Upper lobe of left lung (tissue), 6 donors: ENCODE measurements around the gene DVL2. TPM values are rescaled to one million over a fixed set of nuclear protein-coding genes. Genes with fewer than 3 reads are reported as not detected.
A peak's percentile ranks its signal among the peaks of the same experiment; 100 is the strongest.

Experiments used
- ATAC-seq, 2 donors: fragments of 200-7000 bp; cut with Tn5 transposase; one replicate each; pipeline ENCODE4 v1.9.1; 2022; ENCODE audit warnings: mild to moderate bottlenecking in 2 of 2, moderate library complexity in 2 of 2; ENCODE audit not compliant: low FRiP score in 2 of 2
- DNase-seq, 2 donors: peaks; one replicate each; pipeline ENCODE4 v3.0.0-alpha.2; 2019 to 2020
- H3K27ac ChIP-seq, 4 donors: fragments of 200-600 bp; sonication (generic); one replicate each; pipeline ENCODE4 v1.5.1; 2016 to 2019
- H3K27me3 ChIP-seq, 4 donors: fragments of 200-600 bp; sonication (generic); one replicate each; pipeline ENCODE4 v1.5.1; 2017 to 2019
- H3K36me3 ChIP-seq, 4 donors: fragments of 200-600 bp; sonication (generic); one replicate each; pipeline ENCODE4 v1.5.1; 2016 to 2019
- H3K4me1 ChIP-seq, 4 donors: fragments of 200-600 bp; sonication (generic); one replicate each; pipeline ENCODE4 v1.5.1; 2018 to 2019
- H3K4me3 ChIP-seq, 4 donors: fragments of 200-600 bp; sonication (generic); one replicate each; pipeline ENCODE4 v1.5.1; 2017 to 2019; ENCODE audit warnings: mild to moderate bottlenecking in 2 of 4, moderate library complexity in 1 of 4
- H3K9me3 ChIP-seq, 4 donors: fragments of 200-600 bp; sonication (generic); one replicate each; pipeline ENCODE4 v1.5.1; 2018 to 2019
- EP300 ChIP-seq, 4 donors: sonication (generic); formaldehyde crosslinking; IDR thresholded peaks; one replicate each; pipeline ENCODE4 v1.5.1; 2017; ENCODE audit warnings: antibody characterized with exemption in 4 of 4, control low read depth in 2 of 4
- POLR2A ChIP-seq, 4 donors: fragments of 450-650 bp; IDR thresholded peaks; one replicate each; pipeline ENCODE4 v1.5.1; 2016 to 2017; ENCODE audit warnings: antibody characterized with exemption in 4 of 4, mild to moderate bottlenecking in 2 of 4
- POLR2AphosphoS5 ChIP-seq, 2 donors: sonication (generic); formaldehyde crosslinking; IDR thresholded peaks; one replicate each; pipeline ENCODE4 v1.5.1; 2017; ENCODE audit warnings: antibody characterized with exemption in 2 of 2
- WGBS, 2 donors: methylation state at CpG; one replicate each; pipeline ENCODE4 v1.1.5; 2017 to 2018; 5-methylcytosine and 5-hydroxymethylcytosine counted together
- total RNA-seq, 6 donors: library from RNA; depleted of rRNA in 4 of 6; stranded (reverse); fragments of >200 nt in 4 of 6; gene quantifications; one replicate each; pipeline versions ENCODE4 v1.1.0 to v1.2.1, GENCODE V29; 2016 to 2021
- TF ChIP-seq, protein P1 (sequence below), 6 experiments: fragments of 450-650 bp in 4 of 6; fragments of 200-600 bp in 2 of 6; sonication (generic) in 2 of 6; IDR thresholded peaks; one replicate each; pipeline ENCODE4 v1.5.1; 2016 to 2019; ENCODE audit warnings: antibody characterized with exemption in 6 of 6
- donor health status: DM: no; HTN: no; CAD: no; lungs with moderate emphysema.
- donor health status: DM: no; HTN: yes; CAD: no; lungs with severe emphysema.

The DVL2 gene
- total RNA-seq, 6 donors from 2014 or later, result 40.4 to 70.2 (median 42.4) TPM

DNA sequence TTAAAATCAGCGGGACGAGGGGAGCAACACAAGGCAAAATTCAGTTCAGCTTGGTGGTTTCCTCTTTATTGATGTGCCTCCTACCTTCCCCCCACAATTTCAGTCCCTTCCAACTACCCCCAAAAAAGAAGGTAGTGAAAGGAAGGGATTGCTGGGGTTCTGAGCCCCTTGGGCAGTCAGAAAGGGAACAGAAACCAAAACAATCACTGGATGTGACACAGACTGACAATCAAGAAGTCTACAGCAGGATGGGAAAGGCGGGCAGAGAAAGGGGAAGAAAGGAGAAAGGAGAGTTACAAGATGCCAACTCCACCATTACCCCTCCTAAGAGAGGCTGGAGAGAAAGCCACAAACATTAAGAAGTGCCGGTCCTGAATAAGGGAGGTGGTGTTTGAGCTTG lies 6.1 kb upstream of the DVL2 start:
- DNase-seq, result no peak
- H3K36me3 ChIP-seq, result peaks cover 0 to 43% (median 34%) of the 10 kb centered on the region in 4 donors
- no peaks in the 10 kb centered on the region for H3K27me3 ChIP-seq
- WGBS, 2 donors, result 58% methylated on average over 4 of the region's 4 CpGs
- peaks cover 23 to 46% (median 35%) of the 10 kb centered on the region in 4 donors for H3K4me1 ChIP-seq
- peak overlapping the region; percentile 92 to 100 (median 97) for H3K27ac ChIP-seq
- TF ChIP-seq EP300 (IDR thresholded peaks at IDR 0.05) (no peak), POLR2A (IDR thresholded peaks at IDR 0.05) (no peak), POLR2AphosphoS5 (IDR thresholded peaks at IDR 0.05) (no peak)
- TF ChIP-seq, protein P1, sequence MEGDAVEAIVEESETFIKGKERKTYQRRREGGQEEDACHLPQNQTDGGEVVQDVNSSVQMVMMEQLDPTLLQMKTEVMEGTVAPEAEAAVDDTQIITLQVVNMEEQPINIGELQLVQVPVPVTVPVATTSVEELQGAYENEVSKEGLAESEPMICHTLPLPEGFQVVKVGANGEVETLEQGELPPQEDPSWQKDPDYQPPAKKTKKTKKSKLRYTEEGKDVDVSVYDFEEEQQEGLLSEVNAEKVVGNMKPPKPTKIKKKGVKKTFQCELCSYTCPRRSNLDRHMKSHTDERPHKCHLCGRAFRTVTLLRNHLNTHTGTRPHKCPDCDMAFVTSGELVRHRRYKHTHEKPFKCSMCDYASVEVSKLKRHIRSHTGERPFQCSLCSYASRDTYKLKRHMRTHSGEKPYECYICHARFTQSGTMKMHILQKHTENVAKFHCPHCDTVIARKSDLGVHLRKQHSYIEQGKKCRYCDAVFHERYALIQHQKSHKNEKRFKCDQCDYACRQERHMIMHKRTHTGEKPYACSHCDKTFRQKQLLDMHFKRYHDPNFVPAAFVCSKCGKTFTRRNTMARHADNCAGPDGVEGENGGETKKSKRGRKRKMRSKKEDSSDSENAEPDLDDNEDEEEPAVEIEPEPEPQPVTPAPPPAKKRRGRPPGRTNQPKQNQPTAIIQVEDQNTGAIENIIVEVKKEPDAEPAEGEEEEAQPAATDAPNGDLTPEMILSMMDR (IDR thresholded peaks at IDR 0.05), result no peak
- ATAC-seq, result no peak
- H3K9me3 ChIP-seq, result no peaks in the 10 kb centered on the region
- peak overlapping the region in 2 of 4 donors; percentile 85 to 99 for H3K4me3 ChIP-seq

DNA sequence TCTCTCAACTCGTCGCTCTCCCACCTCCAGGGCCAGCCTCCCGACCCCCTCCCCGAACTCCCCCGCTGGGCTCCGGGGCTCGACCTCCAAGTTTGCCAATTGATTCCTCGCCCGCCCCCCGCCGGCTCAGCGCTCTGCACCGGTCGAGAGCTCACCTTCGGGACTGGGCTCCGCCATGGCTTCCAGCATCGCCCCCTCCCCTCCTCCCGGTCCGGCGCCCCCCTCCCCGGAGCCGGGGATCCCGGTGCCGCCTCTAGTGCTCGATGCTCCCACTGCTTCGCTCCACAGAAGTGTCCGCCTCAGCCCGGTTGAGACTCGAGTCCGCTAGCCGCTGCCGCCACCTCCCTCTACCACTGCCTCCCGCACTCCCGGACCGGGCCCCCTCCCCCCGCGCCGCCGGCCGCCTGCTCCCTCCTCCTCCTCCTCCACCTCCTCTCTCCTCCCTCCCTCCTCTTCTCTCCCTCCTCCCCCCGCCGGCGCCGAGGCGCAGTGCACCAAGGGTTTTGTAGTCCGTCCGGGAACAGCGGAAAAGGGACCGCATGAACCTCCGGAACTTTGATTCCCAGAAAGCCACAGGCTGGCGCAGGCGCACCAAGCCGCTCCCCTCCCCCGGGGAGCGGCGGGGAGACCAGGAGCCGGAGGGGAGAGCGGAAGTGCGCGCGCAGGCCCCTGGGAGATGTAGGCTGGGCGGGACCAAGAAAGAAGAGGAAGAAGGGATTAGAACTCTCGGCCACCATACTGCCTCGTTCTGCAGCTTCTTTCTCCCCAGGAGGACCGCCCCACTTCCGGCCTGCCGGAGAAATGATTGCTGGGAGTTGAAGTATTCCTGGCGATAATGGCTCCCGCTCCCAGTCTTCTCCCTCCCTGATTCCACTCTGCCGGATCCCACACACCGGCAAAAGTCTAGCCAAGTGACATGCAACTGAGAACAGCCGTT lies 5.0 kb upstream of the DVL2 start, which contains the start of gene PHF23:
PHF23 (minus strand) TSS at position 367 of the 937 bp plus-strand sequence; CDS start at position 189, 178 bp downstream.
- DNase-seq (peak; percentile 99 to 100), ATAC-seq (peak; percentile 84 to 93)
- WGBS, 2 donors, result 0 to 2% methylated on average over 51 to 53 of the region's 72 CpGs
- no peaks in the 10 kb centered on the region for H3K9me3 ChIP-seq
- H3K27ac ChIP-seq, result peak within 1 kb of the TSS; percentile 96 to 100 (median 97)
- peak in 2 of 4 donors; percentile 51 to 52 for TF ChIP-seq EP300 (IDR thresholded peaks at IDR 0.05)
- peak in 2 of 4 donors; percentile 32 to 71 for TF ChIP-seq POLR2A (IDR thresholded peaks at IDR 0.05)
- TF ChIP-seq POLR2AphosphoS5 (IDR thresholded peaks at IDR 0.05), result peak; percentile 86 to 93
- TF ChIP-seq, protein P1 (IDR thresholded peaks at IDR 0.05), result peak in 4 of 6 experiments; percentile 65 to 83 (median 70)
- peaks cover 0 to 36% (median 27%) of the 10 kb centered on the region in 4 donors for H3K36me3 ChIP-seq
- peak within 1 kb of the TSS; percentile 80 to 99 (median 91) for H3K4me3 ChIP-seq
- H3K27me3 ChIP-seq, result no peaks in the 10 kb centered on the region
- H3K4me1 ChIP-seq, result peaks cover 26 to 55% (median 43%) of the 10 kb centered on the region in 4 donors

DNA sequence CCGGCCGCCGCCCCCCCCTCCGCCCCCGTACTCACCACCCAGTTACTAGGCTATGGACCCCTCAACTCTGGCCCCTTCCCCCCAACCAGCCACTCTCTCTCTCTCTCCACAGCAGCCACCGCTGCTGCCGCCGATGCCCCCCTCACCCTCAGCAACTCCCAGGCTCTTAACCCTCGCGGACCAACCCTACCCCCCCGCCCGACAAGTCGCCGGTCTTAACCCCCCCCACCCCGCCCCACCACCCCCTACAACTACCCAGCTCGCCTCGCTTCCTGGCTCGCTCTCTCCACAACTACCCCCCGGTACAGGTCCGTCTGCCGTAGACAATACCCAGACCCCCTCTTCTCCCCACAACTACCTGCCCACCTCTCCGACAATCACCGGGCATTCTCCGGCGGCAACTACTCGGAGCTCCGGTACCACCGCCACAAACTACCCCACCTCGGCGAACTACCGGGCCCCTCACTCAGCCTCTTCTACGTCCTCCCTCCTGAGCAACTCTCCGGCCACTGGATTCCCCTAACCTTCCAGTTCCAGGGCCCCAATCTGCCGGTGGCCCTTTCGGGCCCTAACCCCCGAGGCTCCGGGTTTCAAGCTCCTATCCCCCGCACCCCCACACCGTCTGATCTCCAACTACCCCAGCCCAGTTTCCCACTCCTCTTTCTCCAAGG lies 4.2 kb upstream of the DVL2 start:
- Histone ChIP-seq H3K36me3 (peaks cover 0 to 29% (median 23%) of the 10 kb centered on the region in 4 donors), H3K4me1 (peaks cover 25 to 55% (median 43%) of the 10 kb centered on the region in 4 donors), H3K4me3 (peak overlapping the region; percentile 80 to 99 (median 91)), H3K27me3 (no peaks in the 10 kb centered on the region), H3K27ac (peak overlapping the region; percentile 90 to 98 (median 97)), H3K9me3 (no peaks in the 10 kb centered on the region)
- TF ChIP-seq POLR2A (IDR thresholded peaks at IDR 0.05) (no peak), POLR2AphosphoS5 (IDR thresholded peaks at IDR 0.05) (no peak), EP300 (IDR thresholded peaks at IDR 0.05) (no peak)
- TF ChIP-seq, protein P1 (IDR thresholded peaks at IDR 0.05), result no peak
- peak; percentile 33 to 54 for DNase-seq
- no peak for ATAC-seq
- 0 to 1% methylated on average over 28 to 31 of the region's 39 CpGs for WGBS, 2 donors

DNA sequence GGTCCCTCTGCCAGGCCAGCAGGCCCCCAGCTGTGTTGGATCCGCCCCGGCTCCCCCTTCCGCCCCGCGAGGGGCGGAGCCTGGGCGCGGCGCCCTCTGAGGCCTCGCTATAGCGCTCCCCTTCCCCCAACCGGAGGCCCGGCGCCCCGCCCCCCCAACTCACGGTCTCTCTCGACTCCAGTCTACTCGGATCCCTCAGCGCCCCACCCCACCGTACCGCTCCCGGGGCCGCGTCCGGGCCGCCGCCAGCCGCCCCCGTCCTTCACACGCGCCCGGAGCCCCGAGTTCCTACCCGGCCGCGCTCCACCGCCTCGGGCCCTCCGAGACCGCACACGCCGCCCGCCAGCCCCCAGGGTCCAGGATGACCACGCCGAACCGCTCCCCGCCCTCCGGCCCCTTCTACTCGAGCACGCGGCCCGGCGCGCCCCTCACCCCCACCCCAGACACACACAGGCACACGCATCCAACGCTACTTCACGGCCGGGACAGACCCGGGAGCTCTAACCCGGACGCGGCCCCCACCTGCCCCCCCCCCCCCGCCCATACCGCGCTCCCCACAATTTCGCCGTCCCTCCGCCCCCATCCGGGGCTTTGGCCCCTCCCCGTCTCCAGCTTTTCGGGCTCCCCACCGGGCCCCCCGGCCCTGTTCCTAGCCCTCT lies 3.6 kb upstream of the DVL2 start:
- Histone ChIP-seq H3K36me3 (peaks cover 0 to 29% (median 23%) of the 10 kb centered on the region in 4 donors), H3K27me3 (no peaks in the 10 kb centered on the region), H3K9me3 (no peaks in the 10 kb centered on the region), H3K27ac (peak overlapping the region; percentile 90 to 98 (median 97)), H3K4me3 (peak overlapping the region; percentile 80 to 99 (median 91)), H3K4me1 (peaks cover 29 to 56% (median 45%) of the 10 kb centered on the region in 4 donors)
- WGBS, 2 donors, result 2 to 3% methylated on average over 6 to 23 of the region's 73 CpGs
- TF ChIP-seq POLR2A (IDR thresholded peaks at IDR 0.05), result peak in 1 of 4 donors; percentile 16
- no peak for TF ChIP-seq POLR2AphosphoS5 (IDR thresholded peaks at IDR 0.05)
- no peak for TF ChIP-seq EP300 (IDR thresholded peaks at IDR 0.05)
- peak; percentile 90 to 97 for DNase-seq
- ATAC-seq, result peak in 1 of 2 donors; percentile 36
